RWPE1 (cell line): ENCODE measurements around the gene TSPAN4.
A peak's percentile ranks its signal among the peaks of the same experiment; 100 is the strongest.

Experiments
- CTCF ChIA-PET: fragments of 350-600 bp; sonication (Branson Sonifier 250); formaldehyde crosslinking; extraction: SDS; loops from one replicate; lab custom pipeline; 2021; lab: Yijun Ruan, JAX
- POLR2A ChIA-PET: fragments of 400-600 bp; formaldehyde crosslinking; extraction: SDS; loops from one replicate; lab custom pipeline; 2020; ENCODE audit warnings: antibody characterized with exemption; ENCODE audit not compliant: low non-redundant PET; lab: Yijun Ruan, JAX
- DNase-seq: peaks from one replicate; pipeline ENCODE4 v3.0.0; 2012; ENCODE audit warnings: low spot score
- H3K27ac ChIP-seq: fragments of 450-650 bp; 2 replicates; pipeline ENCODE4 v1.5.1; 2017
- TF ChIP-seq, protein P1 (sequence below): fragments of 450-650 bp; conservative IDR thresholded peaks from 2 replicates; pipeline ENCODE4 v1.5.1; 2017; ENCODE audit warnings: low read depth, mild to moderate bottlenecking

The TSPAN4 gene

DNA sequence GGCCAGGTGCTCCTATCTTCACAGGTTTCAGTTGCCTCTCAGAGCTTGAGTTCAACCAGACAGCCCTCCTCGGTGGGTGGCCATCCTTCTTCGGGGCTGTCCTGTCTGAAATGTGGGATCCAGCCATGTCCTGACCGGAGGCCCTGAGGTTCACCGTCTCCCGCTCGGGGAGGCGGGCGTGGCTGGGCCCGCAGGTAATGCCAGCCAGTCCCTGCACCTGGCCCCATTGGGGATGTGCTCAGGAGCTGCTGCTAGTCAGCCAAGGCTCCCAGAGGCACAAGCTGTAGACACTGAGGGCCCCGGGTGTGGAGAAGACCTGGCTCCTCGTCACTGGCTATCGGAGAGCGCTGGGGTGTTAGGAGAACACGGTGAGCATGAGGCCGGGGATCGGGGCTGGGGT is 32.6 kb downstream of the TSPAN4 start:
- no peak for DNase-seq
- H3K27ac ChIP-seq: no peak overlapping the region
- TF ChIP-seq, protein P1, sequence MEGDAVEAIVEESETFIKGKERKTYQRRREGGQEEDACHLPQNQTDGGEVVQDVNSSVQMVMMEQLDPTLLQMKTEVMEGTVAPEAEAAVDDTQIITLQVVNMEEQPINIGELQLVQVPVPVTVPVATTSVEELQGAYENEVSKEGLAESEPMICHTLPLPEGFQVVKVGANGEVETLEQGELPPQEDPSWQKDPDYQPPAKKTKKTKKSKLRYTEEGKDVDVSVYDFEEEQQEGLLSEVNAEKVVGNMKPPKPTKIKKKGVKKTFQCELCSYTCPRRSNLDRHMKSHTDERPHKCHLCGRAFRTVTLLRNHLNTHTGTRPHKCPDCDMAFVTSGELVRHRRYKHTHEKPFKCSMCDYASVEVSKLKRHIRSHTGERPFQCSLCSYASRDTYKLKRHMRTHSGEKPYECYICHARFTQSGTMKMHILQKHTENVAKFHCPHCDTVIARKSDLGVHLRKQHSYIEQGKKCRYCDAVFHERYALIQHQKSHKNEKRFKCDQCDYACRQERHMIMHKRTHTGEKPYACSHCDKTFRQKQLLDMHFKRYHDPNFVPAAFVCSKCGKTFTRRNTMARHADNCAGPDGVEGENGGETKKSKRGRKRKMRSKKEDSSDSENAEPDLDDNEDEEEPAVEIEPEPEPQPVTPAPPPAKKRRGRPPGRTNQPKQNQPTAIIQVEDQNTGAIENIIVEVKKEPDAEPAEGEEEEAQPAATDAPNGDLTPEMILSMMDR: no peak
- POLR2A ChIA-PET: no interaction called here
- CTCF ChIA-PET: interaction anchor here (1.1 kb wide), 1 partner anchor 176 kb away, joined by 3 read pairs; no protein-coding TSS in a partner anchor

DNA sequence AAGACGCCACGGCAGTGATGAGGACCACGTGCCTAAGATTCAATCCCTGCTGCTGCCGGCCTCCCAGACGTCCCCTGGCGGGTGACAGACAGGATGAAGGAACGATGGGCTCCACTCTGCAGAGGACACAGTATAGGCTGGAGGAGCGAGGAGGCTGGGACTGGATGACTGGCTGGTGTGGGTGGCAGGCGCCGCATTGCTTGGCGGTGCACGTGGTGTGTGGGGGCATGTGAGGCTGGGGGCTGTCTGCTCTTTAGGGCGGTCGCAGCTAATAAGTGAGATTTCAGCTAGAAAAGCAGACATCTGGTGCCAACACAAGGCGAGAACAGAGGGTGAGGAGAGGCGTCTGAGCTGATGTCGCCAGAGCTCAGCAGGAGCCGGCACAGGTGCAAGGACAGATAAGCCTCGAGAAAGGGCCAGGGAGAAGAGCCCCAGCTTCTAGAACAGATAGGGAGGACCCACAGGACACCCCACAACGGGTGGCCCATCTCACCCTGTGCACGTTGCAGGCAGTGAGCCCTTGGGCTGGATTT is 33.2 kb downstream of the TSPAN4 start:
- no peak for DNase-seq
- TF ChIP-seq, protein P1: no peak
- peak overlapping the region; percentile 35 for H3K27ac ChIP-seq
- POLR2A ChIA-PET: no interaction called here
- CTCF ChIA-PET: no interaction called here

DNA sequence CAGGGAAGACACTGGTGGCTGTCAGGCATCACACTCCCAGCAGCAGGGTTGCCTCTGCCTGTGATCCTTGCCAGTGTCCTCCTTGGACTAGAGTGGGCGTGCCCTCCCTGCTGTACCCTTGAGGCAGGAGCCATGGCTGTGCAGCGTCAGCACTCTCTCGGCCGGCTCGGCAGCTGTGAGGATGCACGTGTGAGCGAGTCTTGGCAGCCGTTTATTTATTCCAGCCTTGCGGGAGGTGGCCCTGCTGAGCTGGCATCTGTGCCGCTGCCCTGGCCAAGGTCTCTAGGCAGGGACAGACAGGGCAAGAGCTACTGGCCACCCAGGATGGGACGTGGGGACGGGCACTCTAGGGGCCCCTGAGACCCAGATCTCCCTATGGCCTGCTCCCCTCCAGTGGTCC is 33.9 kb downstream of the TSPAN4 start:
- peak overlapping the region; percentile 35 for H3K27ac ChIP-seq
- DNase-seq: no peak

DNA sequence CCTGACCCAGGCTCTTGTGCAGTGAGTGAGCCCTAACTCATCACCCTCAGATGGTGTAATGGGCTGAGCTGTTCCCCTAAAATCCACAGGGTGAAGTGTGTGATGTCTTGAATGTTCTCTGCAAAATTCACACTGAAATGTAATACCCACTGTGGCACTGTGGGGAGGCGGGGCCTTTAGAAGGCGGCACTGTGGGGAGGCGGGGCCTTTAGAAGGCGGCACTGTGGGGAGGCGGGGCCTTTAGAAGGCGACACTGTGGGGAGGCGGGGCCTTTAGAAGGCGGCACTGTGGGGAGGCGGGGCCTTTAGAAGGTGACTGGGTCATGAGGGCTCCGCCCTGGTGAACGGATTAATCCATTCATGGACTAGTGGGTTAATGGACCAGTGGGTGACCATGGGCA is 34.9 kb downstream of the TSPAN4 start:
- POLR2A ChIA-PET: no interaction called here
- TF ChIP-seq, protein P1: no peak
- CTCF ChIA-PET: interaction anchor here (0.6 kb wide), 1 partner anchor 18 kb away, joined by 3 read pairs; no protein-coding TSS in a partner anchor
- H3K27ac ChIP-seq: 0 out of 2 replicates have a peak overlapping the region, but pooled peaks have one; percentile 35
- no peak for DNase-seq

More for the DNA sequence above, 33.9 kb downstream of the TSPAN4 start:
- CTCF ChIA-PET: interaction anchor here (0.7 kb wide), 1 partner anchor 1686 kb away, joined by 3 read pairs; no protein-coding TSS in a partner anchor
- POLR2A ChIA-PET: no interaction called here
- TF ChIP-seq, protein P1: no peak

DNA sequence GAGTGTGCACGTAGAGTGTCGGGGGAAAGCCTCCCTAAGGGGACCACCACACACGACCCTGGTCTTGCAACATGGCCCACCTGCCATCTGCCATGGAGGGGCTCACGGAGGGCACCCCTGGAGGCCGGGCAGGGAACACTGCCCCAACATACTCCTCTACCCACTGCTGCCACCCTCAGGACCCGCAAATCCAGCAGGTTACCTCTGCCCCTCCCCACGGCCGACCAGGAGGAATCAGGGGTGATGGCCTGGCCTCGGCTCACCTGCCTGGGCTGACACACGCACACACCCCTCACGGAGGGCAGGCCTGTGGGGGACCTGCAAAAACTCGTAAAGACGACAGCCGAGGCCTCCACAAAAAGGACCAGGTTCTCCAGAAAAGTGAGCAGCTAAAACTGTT is 37.8 kb downstream of the TSPAN4 start:
- DNase-seq: no peak
- ChIA-PET CTCF (no interaction called here), POLR2A (no interaction called here)
- TF ChIP-seq, protein P1: no peak
- no peak overlapping the region for H3K27ac ChIP-seq

DNA sequence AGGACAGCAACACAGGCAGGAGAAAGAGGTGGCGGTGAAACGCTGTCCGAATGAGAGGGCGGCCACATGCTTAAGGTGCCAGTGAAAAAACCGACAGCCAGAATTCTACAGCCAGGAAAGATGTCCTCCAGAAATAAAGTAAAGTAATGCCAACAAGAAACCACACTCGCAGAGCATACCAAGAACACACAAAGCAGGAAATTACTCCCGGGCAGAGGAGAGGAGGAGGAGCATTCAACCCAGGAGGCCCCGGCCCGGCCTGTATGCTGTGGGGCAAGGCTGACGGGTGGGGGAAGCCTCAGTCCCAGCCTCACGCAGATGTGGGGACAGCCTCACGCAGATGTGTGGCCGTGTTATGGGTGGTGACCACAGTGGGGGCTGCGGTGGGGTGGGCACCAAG is 39.9 kb downstream of the TSPAN4 start:
- DNase-seq: no peak
- TF ChIP-seq, protein P1: no peak
- ChIA-PET CTCF (no interaction called here), POLR2A (no interaction called here)
- peak overlapping the region; percentile 16; the same call in 1 of the 2 replicates for H3K27ac ChIP-seq
